Cardiac muscle cell (in vitro differentiated cells and primary cell): ENCODE measurements around the gene PPIP5K2. TPM values are rescaled to one million over a fixed set of nuclear protein-coding genes. Genes with fewer than 3 reads are reported as not detected.

ENCODE experiments used
- DNase-seq, 2 donors: peaks; one replicate each; pipeline versions ENCODE4 v3.0.0 to v3.0.0-alpha.2; 2010 to 2017; ENCODE audit warnings: low read depth in 1 of 2, low spot score in 1 of 2
- H3K27ac ChIP-seq: fragments of 200-600 bp; sonication (generic); 2 replicates; pipeline ENCODE4 v1.5.1; 2016
- H3K27me3 ChIP-seq: fragments of 200-600 bp; sonication (generic); 2 replicates; pipeline ENCODE4 v1.6.0; 2016; ENCODE audit warnings: control low read depth
- H3K36me3 ChIP-seq: fragments of 200-600 bp; sonication (generic); 2 replicates; pipeline ENCODE4 v1.5.1; 2016; ENCODE audit warnings: control low read depth
- H3K4me1 ChIP-seq: fragments of 200-600 bp; sonication (generic); 2 replicates; pipeline ENCODE4 v1.8.1; 2017; ENCODE audit warnings: low read depth, mild to moderate bottlenecking, mixed run types
- H3K4me3 ChIP-seq: fragments of 200-600 bp; sonication (generic); 2 replicates; pipeline ENCODE4 v1.5.1; 2016; ENCODE audit warnings: mild to moderate bottlenecking
- H3K9me3 ChIP-seq: fragments of 200-600 bp; sonication (generic); 2 replicates; pipeline ENCODE4 v1.5.1; 2017; ENCODE audit warnings: low read depth, mild to moderate bottlenecking, control low read depth
- CTCF ChIP-seq: IDR thresholded peaks from 2 replicates; pipeline ENCODE4 v1.5.1; 2012; ENCODE audit warnings: low read depth, mild to moderate bottlenecking, low read length
- polyA plus RNA-seq: library from polyadenylated mRNA; unstranded; fragments of >200 nt; fragmentation: Nextera tagmentation; extraction: Ambion mirVana; gene quantifications from 2 replicates; pipeline ENCODE4 v1.2.1, GENCODE V29; 2016
- total RNA-seq: library from RNA; depleted of rRNA; stranded (reverse); fragments of >200 nt; gene quantifications from 2 replicates; pipeline ENCODE4 v1.2.3, GENCODE V29; 2016

PPIP5K2 gene
- total and polyA plus RNA-seq, 2 experiments from 2014 or later: 27.6 to 28.2 TPM

- H3K27me3 ChIP-seq: no peaks in the 10 kb centered on the region
- no peaks in the 10 kb centered on the region for H3K36me3 ChIP-seq
- TF ChIP-seq CTCF: no peak
- DNase-seq: peak; percentile 27 to 31
- H3K27ac ChIP-seq: peak overlapping the region; percentile 98
- no peaks in the 10 kb centered on the region for H3K9me3 ChIP-seq
- peaks cover 14% of the 10 kb centered on the region for H3K4me1 ChIP-seq
- peak overlapping the region; percentile 84 for H3K4me3 ChIP-seq
These were observed 603 bp downstream of the PPIP5K2 start for GRCh38 chr5:103120607-103121200.

DNA sequence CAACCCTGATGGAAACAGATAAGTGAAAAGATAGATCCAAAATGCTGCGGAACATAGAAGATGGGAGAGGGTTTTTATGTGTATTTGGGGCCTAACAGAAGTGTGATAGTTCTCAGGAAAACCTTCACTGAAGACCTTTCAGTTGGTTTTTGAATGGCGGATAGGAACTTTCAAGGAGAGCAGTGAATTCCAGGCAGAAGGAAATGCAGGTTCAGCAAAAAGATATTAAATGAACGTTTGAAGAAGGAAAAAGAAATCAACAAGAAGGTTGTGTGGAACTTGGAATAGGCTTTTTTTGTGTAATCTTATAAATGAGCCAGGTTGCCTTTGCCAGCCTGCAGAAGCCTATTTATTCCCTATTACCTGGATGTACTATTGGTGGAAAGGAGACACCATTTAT is 2.1 kb downstream of the PPIP5K2 start:
- TF ChIP-seq CTCF: no peak
- peaks cover 14% of the 10 kb centered on the region for H3K4me1 ChIP-seq
- no peaks in the 10 kb centered on the region for H3K27me3 ChIP-seq
- DNase-seq: no peak
- H3K4me3 ChIP-seq: no peak overlapping the region
- H3K36me3 ChIP-seq: no peaks in the 10 kb centered on the region
- no peak overlapping the region for H3K27ac ChIP-seq
- H3K9me3 ChIP-seq: no peaks in the 10 kb centered on the region

- H3K4me3 ChIP-seq: no peak overlapping the region
- DNase-seq: no peak
- H3K36me3 ChIP-seq: no peaks in the 10 kb centered on the region
- TF ChIP-seq CTCF: no peak
- no peaks in the 10 kb centered on the region for H3K27me3 ChIP-seq
- H3K4me1 ChIP-seq: peaks cover 4% of the 10 kb centered on the region
- no peak overlapping the region for H3K27ac ChIP-seq
- no peaks in the 10 kb centered on the region for H3K9me3 ChIP-seq
These were observed 6.5 kb downstream of the PPIP5K2 start for GRCh38 chr5:103126557-103126956.

DNA sequence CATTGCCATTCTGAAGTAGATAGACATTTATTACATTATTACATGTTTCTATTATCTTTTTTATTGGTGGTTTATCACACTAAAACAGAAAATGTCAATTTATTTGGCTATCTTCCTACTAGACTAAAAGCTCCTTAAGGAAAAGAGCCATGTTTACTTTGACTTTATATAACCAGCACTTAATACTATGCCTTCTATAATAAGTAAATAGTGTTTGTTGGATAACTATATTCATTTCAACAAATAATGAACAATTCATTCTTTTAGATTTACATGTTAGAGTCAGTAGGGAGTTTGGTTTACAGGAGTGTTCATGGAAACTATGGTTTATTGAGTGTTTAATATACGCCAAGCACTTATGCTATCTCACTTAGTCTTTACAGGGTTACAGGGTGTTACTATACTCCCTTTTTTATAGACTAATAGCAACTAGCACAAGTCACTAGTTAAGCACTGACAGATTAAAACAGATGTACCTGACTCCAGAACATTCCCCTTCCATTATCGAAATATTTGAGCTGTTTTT is 7.3 kb downstream of the PPIP5K2 start:
- Histone ChIP-seq H3K4me3 (no peak overlapping the region), H3K4me1 (no peaks in the 10 kb centered on the region), H3K36me3 (no peaks in the 10 kb centered on the region), H3K27me3 (no peaks in the 10 kb centered on the region), H3K9me3 (no peaks in the 10 kb centered on the region), H3K27ac (no peak overlapping the region)
- no peak for DNase-seq
- no peak for TF ChIP-seq CTCF

DNA sequence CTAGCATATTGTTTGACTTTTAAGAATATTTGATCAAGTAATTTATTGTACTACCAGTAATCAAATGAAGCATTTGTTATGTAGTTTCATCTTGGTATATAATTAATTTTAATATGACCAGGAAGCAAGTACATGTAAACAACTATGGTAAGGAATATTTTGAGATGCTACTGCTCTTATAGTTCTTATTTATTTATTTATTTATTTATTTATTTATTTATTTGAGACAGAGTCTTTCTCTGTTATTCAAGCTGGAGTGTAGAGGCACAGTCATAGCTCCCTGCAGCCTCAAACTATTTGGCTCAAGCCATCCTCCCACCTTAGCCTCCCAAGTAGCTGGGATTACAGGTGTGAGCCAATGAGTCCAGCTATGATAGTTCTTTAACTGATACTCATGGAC is 8.1 kb downstream of the PPIP5K2 start:
- H3K27ac ChIP-seq: no peak overlapping the region
- no peak for TF ChIP-seq CTCF
- H3K27me3 ChIP-seq: no peaks in the 10 kb centered on the region
- H3K4me1 ChIP-seq: no peaks in the 10 kb centered on the region
- H3K4me3 ChIP-seq: no peak overlapping the region
- H3K36me3 ChIP-seq: no peaks in the 10 kb centered on the region
- no peaks in the 10 kb centered on the region for H3K9me3 ChIP-seq
- no peak for DNase-seq
